Liver (tissue), 9 donors: ENCODE measurements around the gene ACTR6. TPM values are rescaled to one million over a fixed set of nuclear protein-coding genes. Genes with fewer than 3 reads are reported as not detected.
A peak's percentile ranks its signal among the peaks of the same experiment; 100 is the strongest.

Source experiments
- DNase-seq: peaks from one replicate; pipeline ENCODE4 v3.0.0-alpha.2; 2017; ENCODE audit warnings: low spot score
- H3K27ac ChIP-seq, 2 donors: one replicate each; pipeline ENCODE4 v1.7.0; 2013; ENCODE audit warnings: inconsistent platforms in 2 of 2, low read length in 2 of 2, control low read depth in 1 of 2, low read depth in 1 of 2, mild to moderate bottlenecking in 1 of 2
- H3K27me3 ChIP-seq, 4 donors: one replicate each; pipeline versions ENCODE4 v1.6.1 to v1.7.0; 2013; ENCODE audit warnings: low read length in 3 of 4, inconsistent platforms in 1 of 4, mild to moderate bottlenecking in 1 of 4, moderate library complexity in 1 of 4; ENCODE audit not compliant: control insufficient read depth in 4 of 4, insufficient read depth in 4 of 4
- H3K36me3 ChIP-seq, 4 donors: one replicate each; pipeline versions ENCODE4 v1.6.1 to v1.7.0; 2013; ENCODE audit warnings: low read length in 3 of 4, mild to moderate bottlenecking in 3 of 4, low read depth in 1 of 4, moderate library complexity in 1 of 4; ENCODE audit not compliant: control insufficient read depth in 4 of 4, insufficient read depth in 3 of 4
- H3K4me1 ChIP-seq, 4 donors: one replicate each; pipeline versions ENCODE4 v1.6.1 to v1.7.0; 2013; ENCODE audit warnings: low read length in 3 of 4, mild to moderate bottlenecking in 3 of 4, moderate library complexity in 1 of 4; ENCODE audit not compliant: control insufficient read depth in 4 of 4, insufficient read depth in 4 of 4
- H3K4me3 ChIP-seq, 3 donors: one replicate each; pipeline versions ENCODE4 v1.6.1 to v1.7.0; 2013; ENCODE audit warnings: low read length in 3 of 3, control low read depth in 1 of 3, low read depth in 1 of 3, mild to moderate bottlenecking in 1 of 3
- H3K9ac ChIP-seq, 2 donors: one replicate each; pipeline ENCODE4 v1.7.0; 2013; ENCODE audit warnings: low read length in 2 of 2, mild to moderate bottlenecking in 2 of 2, moderate library complexity in 2 of 2, control low read depth in 1 of 2, low read depth in 1 of 2
- H3K9me3 ChIP-seq, 4 donors: one replicate each; pipeline versions ENCODE4 v1.6.1 to v1.7.0; 2013; ENCODE audit warnings: low read length in 3 of 4; ENCODE audit not compliant: control insufficient read depth in 4 of 4
- FOXA1 ChIP-seq: IDR thresholded peaks from 2 replicates; pipeline ENCODE4 v1.6.1; 2016; ENCODE audit warnings: antibody characterized with exemption
- FOXA2 ChIP-seq: IDR thresholded peaks from 2 replicates; pipeline ENCODE4 v1.6.1; 2016; ENCODE audit warnings: antibody characterized with exemption
- GABPA ChIP-seq, 2 donors: IDR thresholded peaks in 1 of 2; conservative IDR thresholded peaks in 1 of 2; 2 replicates each; pipeline ENCODE4 v1.6.1; 2016; ENCODE audit warnings: antibody characterized with exemption in 2 of 2, mild to moderate bottlenecking in 1 of 2, moderate library complexity in 1 of 2
- HNF4A ChIP-seq, 2 donors: conservative IDR thresholded peaks; 2 replicates each; pipeline ENCODE4 v1.6.1; 2016; ENCODE audit warnings: antibody characterized with exemption in 2 of 2, mild to moderate bottlenecking in 2 of 2
- HNF4G ChIP-seq: IDR thresholded peaks from 2 replicates; pipeline ENCODE4 v1.6.1; 2016; ENCODE audit warnings: antibody characterized with exemption
- JUND ChIP-seq, 2 donors: IDR thresholded peaks; 2 replicates each; pipeline ENCODE4 v1.6.1; 2016; ENCODE audit warnings: antibody characterized with exemption in 2 of 2
- NR2F2 ChIP-seq: IDR thresholded peaks from 2 replicates; pipeline ENCODE4 v1.6.1; 2016; ENCODE audit warnings: antibody characterized with exemption
- RAD21 ChIP-seq, 2 donors: IDR thresholded peaks; 2 replicates each; pipeline ENCODE4 v1.6.1; 2016; ENCODE audit warnings: antibody characterized with exemption in 2 of 2, mild to moderate bottlenecking in 2 of 2
- RXRA ChIP-seq, 2 donors: IDR thresholded peaks; 2 replicates each; pipeline ENCODE4 v1.6.1; 2017 to 2018; ENCODE audit warnings: antibody characterized with exemption in 2 of 2, mild to moderate bottlenecking in 1 of 2
- SP1 ChIP-seq: IDR thresholded peaks from 2 replicates; pipeline ENCODE4 v1.6.1; 2018; ENCODE audit warnings: antibody characterized with exemption, mild to moderate bottlenecking
- TAF1 ChIP-seq: conservative IDR thresholded peaks from 2 replicates; pipeline ENCODE4 v1.6.1; 2016; ENCODE audit warnings: antibody characterized with exemption, mild to moderate bottlenecking
- YY1 ChIP-seq: IDR thresholded peaks from 2 replicates; pipeline ENCODE4 v1.6.1; 2016; ENCODE audit warnings: antibody characterized with exemption, mild to moderate bottlenecking
- WGBS: extraction: QIAGEN DNeasy Blood & Tissue Kit; methylation state at CpG from one replicate; pipeline ENCODE4 v1.1.7; 2013; 5-methylcytosine and 5-hydroxymethylcytosine counted together
- polyA plus RNA-seq, 2 donors: library from polyadenylated mRNA; stranded (reverse) in 1 of 2; unstranded in 1 of 2; fragments of 200-250 nt in 1 of 2; fragments of >200 nt in 1 of 2; fragmentation: Nextera tagmentation in 1 of 2; extraction: Ambion mirVana in 1 of 2; gene quantifications; one replicate each; pipeline versions ENCODE4 v1.2.1 to v1.2.3, GENCODE V29; 2013 to 2015
- total RNA-seq, 2 donors: library from RNA; depleted of rRNA; stranded (reverse); fragments of >200 nt; gene quantifications; one replicate each; pipeline ENCODE4 v1.2.3, GENCODE V29; 2014
- TF ChIP-seq, protein P1 (sequence below): IDR thresholded peaks from 2 replicates; pipeline ENCODE4 v1.6.1; 2016; ENCODE audit warnings: antibody characterized with exemption
- TF ChIP-seq, protein P2 (sequence below): fragments of 150-350 bp; IDR thresholded peaks from 2 replicates; pipeline ENCODE4 v1.5.1; 2017; ENCODE audit warnings: improper control_type of control experiment, low read depth, low read length; ENCODE audit not compliant: missing input control
- TF ChIP-seq, protein P3 (sequence below): IDR thresholded peaks from 2 replicates; pipeline ENCODE4 v1.6.1; 2016; ENCODE audit warnings: antibody characterized with exemption, mild to moderate bottlenecking
- TF ChIP-seq, protein P4 (sequence below): IDR thresholded peaks from 2 replicates; pipeline ENCODE4 v1.6.1; 2016; ENCODE audit warnings: antibody characterized with exemption
- TF ChIP-seq, protein P5 (sequence below): IDR thresholded peaks from 2 replicates; pipeline ENCODE4 v1.6.1; 2016; ENCODE audit warnings: antibody characterized with exemption
- donor health status: healthy.
- donor health status: healthy.
- donor health status: healthy.
- donor health status: healthy.
- donor health status: healthy.

The ACTR6 gene
- total and polyA plus RNA-seq, 4 donors, result 6.9 to 9.7 (median 8.7) TPM

DNA sequence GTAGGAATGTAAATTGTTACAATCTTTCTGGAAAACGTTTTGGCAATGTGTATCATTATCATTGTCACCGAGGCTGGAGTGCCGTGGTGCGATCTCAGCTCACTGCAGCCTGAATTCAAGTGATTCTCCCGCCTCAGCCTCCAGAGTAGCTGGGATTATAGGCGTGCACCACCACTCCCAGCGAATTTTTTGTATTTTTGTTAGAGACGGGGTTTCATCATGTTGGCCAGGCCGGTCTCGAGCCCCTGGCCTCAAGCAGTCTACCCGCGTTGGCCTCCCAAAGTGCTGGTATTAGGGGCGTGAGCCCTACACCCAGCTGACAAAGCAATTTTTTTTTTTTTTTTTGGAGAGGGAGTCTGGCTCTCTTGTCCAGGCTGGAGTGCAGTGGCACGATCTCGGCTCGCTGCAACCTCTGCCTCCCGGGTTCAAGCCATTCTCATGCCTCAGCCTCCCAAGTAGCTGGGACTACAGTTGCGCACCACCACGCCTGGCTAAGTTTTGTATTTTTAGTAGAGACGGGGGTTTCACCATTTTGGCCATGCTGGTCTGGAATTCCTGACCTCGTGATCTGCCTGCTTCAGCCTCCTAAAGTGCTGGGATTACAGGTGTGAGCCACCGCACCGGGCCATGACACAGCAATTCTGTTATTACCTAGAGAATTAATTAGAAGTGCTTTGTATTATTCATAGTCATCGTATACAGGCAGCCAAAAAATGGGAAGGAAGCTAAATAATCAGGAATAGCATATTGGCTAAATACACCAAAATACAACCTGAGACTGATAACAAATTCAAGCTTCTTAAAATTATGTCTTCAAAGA is 1.2 kb downstream of the ACTR6 start:
- Histone ChIP-seq H3K4me1 (peaks cover 6 to 29% (median 23%) of the 10 kb centered on the region in 4 donors), H3K36me3 (peaks cover 0 to 4% (median 2%) of the 10 kb centered on the region in 4 donors), H3K27ac (no peak overlapping the region), H3K4me3 (peak overlapping the region; percentile 86 to 93 (median 87)), H3K9ac (peak overlapping the region; percentile 75 to 82), H3K27me3 (no peaks in the 10 kb centered on the region), H3K9me3 (no peaks in the 10 kb centered on the region)
- TF ChIP-seq RXRA (IDR thresholded peaks at IDR 0.05), result no peak
- no peak for TF ChIP-seq FOXA1
- no peak for TF ChIP-seq HNF4A (conservative IDR thresholded peaks at IDR 0.05)
- TF ChIP-seq, protein P1, sequence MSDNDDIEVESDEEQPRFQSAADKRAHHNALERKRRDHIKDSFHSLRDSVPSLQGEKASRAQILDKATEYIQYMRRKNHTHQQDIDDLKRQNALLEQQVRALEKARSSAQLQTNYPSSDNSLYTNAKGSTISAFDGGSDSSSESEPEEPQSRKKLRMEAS, result no peak
- no peak for TF ChIP-seq HNF4G
- TF ChIP-seq FOXA2, result no peak
- no peak for TF ChIP-seq TAF1
- no peak for TF ChIP-seq SP1
- TF ChIP-seq NR2F2, result no peak
- TF ChIP-seq YY1, result no peak
- TF ChIP-seq GABPA (IDR thresholded peaks at IDR 0.05 in 1 of 2, conservative IDR thresholded peaks at IDR 0.05 in 1 of 2), result no peak
- TF ChIP-seq, protein P2, sequence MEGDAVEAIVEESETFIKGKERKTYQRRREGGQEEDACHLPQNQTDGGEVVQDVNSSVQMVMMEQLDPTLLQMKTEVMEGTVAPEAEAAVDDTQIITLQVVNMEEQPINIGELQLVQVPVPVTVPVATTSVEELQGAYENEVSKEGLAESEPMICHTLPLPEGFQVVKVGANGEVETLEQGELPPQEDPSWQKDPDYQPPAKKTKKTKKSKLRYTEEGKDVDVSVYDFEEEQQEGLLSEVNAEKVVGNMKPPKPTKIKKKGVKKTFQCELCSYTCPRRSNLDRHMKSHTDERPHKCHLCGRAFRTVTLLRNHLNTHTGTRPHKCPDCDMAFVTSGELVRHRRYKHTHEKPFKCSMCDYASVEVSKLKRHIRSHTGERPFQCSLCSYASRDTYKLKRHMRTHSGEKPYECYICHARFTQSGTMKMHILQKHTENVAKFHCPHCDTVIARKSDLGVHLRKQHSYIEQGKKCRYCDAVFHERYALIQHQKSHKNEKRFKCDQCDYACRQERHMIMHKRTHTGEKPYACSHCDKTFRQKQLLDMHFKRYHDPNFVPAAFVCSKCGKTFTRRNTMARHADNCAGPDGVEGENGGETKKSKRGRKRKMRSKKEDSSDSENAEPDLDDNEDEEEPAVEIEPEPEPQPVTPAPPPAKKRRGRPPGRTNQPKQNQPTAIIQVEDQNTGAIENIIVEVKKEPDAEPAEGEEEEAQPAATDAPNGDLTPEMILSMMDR, result no peak
- TF ChIP-seq RAD21 (IDR thresholded peaks at IDR 0.05), result no peak
- TF ChIP-seq, protein P3, sequence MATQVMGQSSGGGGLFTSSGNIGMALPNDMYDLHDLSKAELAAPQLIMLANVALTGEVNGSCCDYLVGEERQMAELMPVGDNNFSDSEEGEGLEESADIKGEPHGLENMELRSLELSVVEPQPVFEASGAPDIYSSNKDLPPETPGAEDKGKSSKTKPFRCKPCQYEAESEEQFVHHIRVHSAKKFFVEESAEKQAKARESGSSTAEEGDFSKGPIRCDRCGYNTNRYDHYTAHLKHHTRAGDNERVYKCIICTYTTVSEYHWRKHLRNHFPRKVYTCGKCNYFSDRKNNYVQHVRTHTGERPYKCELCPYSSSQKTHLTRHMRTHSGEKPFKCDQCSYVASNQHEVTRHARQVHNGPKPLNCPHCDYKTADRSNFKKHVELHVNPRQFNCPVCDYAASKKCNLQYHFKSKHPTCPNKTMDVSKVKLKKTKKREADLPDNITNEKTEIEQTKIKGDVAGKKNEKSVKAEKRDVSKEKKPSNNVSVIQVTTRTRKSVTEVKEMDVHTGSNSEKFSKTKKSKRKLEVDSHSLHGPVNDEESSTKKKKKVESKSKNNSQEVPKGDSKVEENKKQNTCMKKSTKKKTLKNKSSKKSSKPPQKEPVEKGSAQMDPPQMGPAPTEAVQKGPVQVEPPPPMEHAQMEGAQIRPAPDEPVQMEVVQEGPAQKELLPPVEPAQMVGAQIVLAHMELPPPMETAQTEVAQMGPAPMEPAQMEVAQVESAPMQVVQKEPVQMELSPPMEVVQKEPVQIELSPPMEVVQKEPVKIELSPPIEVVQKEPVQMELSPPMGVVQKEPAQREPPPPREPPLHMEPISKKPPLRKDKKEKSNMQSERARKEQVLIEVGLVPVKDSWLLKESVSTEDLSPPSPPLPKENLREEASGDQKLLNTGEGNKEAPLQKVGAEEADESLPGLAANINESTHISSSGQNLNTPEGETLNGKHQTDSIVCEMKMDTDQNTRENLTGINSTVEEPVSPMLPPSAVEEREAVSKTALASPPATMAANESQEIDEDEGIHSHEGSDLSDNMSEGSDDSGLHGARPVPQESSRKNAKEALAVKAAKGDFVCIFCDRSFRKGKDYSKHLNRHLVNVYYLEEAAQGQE, result no peak
- TF ChIP-seq, protein P4, sequence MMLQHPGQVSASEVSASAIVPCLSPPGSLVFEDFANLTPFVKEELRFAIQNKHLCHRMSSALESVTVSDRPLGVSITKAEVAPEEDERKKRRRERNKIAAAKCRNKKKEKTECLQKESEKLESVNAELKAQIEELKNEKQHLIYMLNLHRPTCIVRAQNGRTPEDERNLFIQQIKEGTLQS, result no peak
- TF ChIP-seq, protein P5, sequence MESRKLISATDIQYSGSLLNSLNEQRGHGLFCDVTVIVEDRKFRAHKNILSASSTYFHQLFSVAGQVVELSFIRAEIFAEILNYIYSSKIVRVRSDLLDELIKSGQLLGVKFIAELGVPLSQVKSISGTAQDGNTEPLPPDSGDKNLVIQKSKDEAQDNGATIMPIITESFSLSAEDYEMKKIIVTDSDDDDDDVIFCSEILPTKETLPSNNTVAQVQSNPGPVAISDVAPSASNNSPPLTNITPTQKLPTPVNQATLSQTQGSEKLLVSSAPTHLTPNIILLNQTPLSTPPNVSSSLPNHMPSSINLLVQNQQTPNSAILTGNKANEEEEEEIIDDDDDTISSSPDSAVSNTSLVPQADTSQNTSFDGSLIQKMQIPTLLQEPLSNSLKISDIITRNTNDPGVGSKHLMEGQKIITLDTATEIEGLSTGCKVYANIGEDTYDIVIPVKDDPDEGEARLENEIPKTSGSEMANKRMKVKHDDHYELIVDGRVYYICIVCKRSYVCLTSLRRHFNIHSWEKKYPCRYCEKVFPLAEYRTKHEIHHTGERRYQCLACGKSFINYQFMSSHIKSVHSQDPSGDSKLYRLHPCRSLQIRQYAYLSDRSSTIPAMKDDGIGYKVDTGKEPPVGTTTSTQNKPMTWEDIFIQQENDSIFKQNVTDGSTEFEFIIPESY, result no peak
- TF ChIP-seq JUND (IDR thresholded peaks at IDR 0.05), result no peak
- WGBS, result 85% methylated on average over 24 of the region's 24 CpGs
- no peak for DNase-seq
